ENCODE data around the gene CEND1.

Gene CEND1

GRCh38 chr11:798093-798713 is 8.3 kb upstream of the CEND1 start, which contains the start of gene SLC25A22:
Gene SLC25A22 (minus strand): TSS chr11:798281. CDS start chr11:795006, 3,275 bp downstream.
- peak within 1 kb of the TSS; percentile 90 for H3K27ac Mint-ChIP-seq
- peak; percentile 88 for DNase-seq
- no peaks in the 10 kb centered on the region for H3K27me3 Mint-ChIP-seq
- peaks cover 22% of the 10 kb centered on the region for H3K4me1 Mint-ChIP-seq
- CTCF ChIA-PET = no interaction called here
- no peaks in the 10 kb centered on the region for H3K9me3 Mint-ChIP-seq
- peak within 1 kb of the TSS; percentile 88 for H3K4me3 Mint-ChIP-seq
- peaks cover 12% of the 10 kb centered on the region for H3K36me3 Mint-ChIP-seq

DNA sequence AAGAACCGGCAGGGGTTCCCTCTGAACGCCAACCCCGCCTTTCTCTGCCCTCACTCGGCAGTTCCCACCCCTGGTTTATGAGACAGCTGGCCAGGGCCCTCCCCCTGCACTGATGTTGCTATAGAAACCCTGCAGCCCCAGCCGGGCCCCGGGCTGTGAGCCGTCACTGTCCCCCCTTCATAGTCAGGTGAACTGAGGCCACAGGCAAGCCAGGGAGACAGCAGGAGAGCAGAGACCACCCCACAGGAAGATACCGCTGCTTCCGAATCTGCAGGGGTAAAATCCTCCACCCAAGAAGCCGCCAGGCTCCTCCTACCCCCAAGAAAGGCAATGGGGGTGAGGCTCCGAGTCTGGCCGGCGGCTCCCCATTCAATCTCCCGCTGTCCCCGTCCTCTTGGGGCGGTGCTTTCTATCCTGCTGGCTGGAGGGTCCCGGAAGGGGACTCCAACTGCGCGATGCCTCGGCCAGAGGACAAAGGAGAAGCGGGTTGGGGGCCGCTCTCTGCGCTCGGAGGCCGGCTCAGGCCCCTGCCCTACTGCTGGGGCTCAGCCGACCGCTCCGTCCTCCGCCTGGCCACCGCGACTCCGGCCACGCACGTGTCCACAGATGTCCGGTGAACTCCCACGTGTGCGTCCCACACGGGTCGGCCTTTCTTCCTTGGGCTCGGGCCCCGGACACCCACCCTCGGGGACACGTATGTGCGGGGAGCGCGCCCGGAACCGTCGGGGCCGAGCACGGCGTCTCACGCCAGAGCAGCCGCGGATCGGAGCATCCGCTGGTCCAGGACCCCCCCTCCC is 7.6 kb upstream of the CEND1 start:
- Mint-ChIP-seq H3K4me3 (peak overlapping the region; percentile 88), H3K36me3 (peaks cover 12% of the 10 kb centered on the region), H3K9me3 (no peaks in the 10 kb centered on the region), H3K27me3 (no peaks in the 10 kb centered on the region), H3K4me1 (peaks cover 19% of the 10 kb centered on the region), H3K27ac (peak overlapping the region; percentile 90)
- CTCF ChIA-PET = no interaction called here
- DNase-seq = peak; percentile 83

DNA sequence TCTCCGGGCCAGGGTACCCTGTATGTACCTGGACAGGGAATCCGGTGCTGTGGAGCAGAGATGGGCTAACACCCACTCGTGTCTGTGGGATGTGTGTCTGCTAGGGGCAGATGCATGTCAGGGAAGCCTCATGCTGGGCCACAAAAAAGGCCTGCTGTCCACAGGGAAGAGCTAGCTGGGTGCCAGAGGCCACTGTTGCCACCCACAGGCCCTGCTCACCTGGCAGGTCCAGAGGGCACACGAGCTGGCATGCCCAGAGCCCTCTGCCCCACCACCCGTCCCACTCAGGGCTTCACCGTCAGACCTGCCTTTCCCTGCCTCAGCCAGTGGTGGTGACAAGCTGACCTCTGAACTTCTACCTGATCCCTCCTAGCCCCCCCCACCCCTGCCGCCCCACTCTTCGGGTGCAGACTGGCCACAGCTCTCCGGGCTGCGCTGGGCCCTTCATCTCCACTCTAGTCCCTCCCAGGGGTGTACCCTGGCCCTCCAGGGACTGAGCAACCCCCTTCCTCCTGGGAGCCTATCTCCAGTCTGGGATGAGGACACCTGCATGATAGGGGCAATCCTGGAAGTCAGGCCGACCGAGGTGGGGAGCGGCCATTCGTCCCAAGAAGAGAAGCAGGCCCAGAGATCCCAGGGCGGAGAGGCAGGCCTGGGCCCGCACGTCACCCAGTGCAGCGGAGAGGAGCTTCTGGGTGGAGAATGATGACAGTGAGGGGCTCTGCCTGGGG is 6.8 kb upstream of the CEND1 start:
- Mint-ChIP-seq H3K4me3 (peak overlapping the region; percentile 88), H3K4me1 (peaks cover 19% of the 10 kb centered on the region), H3K27me3 (no peaks in the 10 kb centered on the region), H3K27ac (peak overlapping the region; percentile 90), H3K36me3 (peaks cover 12% of the 10 kb centered on the region), H3K9me3 (no peaks in the 10 kb centered on the region)
- DNase-seq = no peak
- CTCF ChIA-PET = no interaction called here

GRCh38 chr11:795634-796564 is 6.0 kb upstream of the CEND1 start:
- Mint-ChIP-seq H3K4me1 (peaks cover 16% of the 10 kb centered on the region), H3K4me3 (peak overlapping the region; percentile 88)

GRCh38 chr11:794766-795633 is 5.1 kb upstream of the CEND1 start:
- no peaks in the 10 kb centered on the region for H3K27me3 Mint-ChIP-seq
- peaks cover 16% of the 10 kb centered on the region for H3K4me1 Mint-ChIP-seq
- peak overlapping the region; percentile 88 for H3K4me3 Mint-ChIP-seq
- peak overlapping the region; percentile 49 for H3K27ac Mint-ChIP-seq
- CTCF ChIA-PET = no interaction called here
- H3K9me3 Mint-ChIP-seq = no peaks in the 10 kb centered on the region
- peaks cover 12% of the 10 kb centered on the region for H3K36me3 Mint-ChIP-seq
- DNase-seq = no peak

More at GRCh38 chr11:795634-796564, 6.0 kb upstream of the CEND1 start:
- CTCF ChIA-PET = no interaction called here
- DNase-seq = peak; percentile 89
- Mint-ChIP-seq H3K27ac (peak overlapping the region; percentile 90), H3K27me3 (no peaks in the 10 kb centered on the region), H3K9me3 (no peaks in the 10 kb centered on the region), H3K36me3 (peaks cover 14% of the 10 kb centered on the region)

DNA sequence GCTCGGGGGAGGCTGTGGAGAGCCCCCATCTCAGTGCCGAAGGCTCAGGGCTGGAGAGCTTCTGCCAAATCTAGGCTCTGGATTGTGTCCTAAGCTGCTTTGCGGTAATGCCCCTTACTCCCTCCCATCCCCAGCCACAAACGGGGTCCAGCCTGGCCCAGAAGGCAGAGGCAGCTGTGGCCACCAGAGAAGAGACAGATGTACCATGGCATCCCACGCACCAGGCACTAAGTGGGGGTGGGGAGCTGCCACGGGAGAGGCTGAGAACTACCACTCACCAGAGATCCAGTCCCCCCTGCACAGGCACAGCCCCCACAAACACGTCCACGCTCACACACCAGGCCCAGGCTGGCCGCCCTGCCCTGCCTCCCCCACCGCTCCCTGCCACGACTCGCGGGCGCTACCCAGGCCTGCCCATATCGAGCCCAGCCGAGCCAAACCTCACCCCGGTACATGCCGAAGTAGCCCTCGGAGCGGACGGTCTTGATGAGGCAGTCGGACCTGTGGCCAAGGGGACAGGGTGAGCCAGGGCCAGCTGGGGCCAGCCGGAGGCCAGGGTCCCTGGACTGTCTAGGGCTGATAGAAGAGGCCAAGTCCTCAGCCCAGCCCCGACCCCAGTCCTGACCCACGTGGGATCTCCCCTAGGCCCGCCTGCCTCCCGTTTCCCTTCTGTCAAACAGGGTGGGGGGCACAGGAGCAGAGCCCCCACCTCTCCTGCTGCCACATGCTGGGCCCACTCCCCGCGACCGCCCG is 4.3 kb upstream of the CEND1 start:
- DNase-seq = no peak
- Mint-ChIP-seq H3K9me3 (no peaks in the 10 kb centered on the region), H3K4me1 (peaks cover 16% of the 10 kb centered on the region), H3K4me3 (peak overlapping the region; percentile 54), H3K36me3 (peaks cover 10% of the 10 kb centered on the region), H3K27ac (peak overlapping the region; percentile 24), H3K27me3 (peaks cover 6% of the 10 kb centered on the region)
- CTCF ChIA-PET = interaction anchor here (1.2 kb wide), 1 partner anchor 16 kb away, joined by 3 read pairs; no protein-coding TSS in a partner anchor

DNA sequence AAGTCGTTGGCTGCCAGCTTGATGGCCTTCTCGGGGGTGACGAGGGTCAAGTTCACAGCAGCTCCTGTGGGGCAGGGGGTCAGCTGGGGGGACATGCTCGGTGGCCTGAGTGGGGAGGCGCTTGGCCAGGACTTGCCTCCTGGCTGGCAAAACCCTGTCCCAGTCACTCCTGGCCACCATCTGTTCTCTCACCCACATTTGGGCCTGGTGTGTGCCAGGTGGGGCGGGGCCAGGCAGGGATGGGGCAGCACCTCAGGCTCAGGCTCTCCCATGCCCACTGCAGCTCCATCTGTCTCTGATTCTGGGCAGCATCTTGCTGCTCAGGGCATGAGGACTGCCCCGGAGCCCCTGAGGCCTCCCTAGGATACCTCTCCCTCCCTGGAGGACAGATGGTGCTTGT is 3.7 kb upstream of the CEND1 start:
- H3K27me3 Mint-ChIP-seq = peaks cover 7% of the 10 kb centered on the region
- peaks cover 20% of the 10 kb centered on the region for H3K4me1 Mint-ChIP-seq
- no peaks in the 10 kb centered on the region for H3K9me3 Mint-ChIP-seq
- CTCF ChIA-PET = interaction anchor here (1.2 kb wide), 1 partner anchor 15 kb away, joined by 3 read pairs; no protein-coding TSS in a partner anchor
- peak overlapping the region; percentile 41 for H3K4me3 Mint-ChIP-seq
- peaks cover 10% of the 10 kb centered on the region for H3K36me3 Mint-ChIP-seq
- no peak overlapping the region for H3K27ac Mint-ChIP-seq
- DNase-seq = no peak

- CTCF ChIA-PET = interaction anchor here (1.2 kb wide), 1 partner anchor 15 kb away, joined by 3 read pairs; no protein-coding TSS in a partner anchor
- Mint-ChIP-seq H3K36me3 (peaks cover 10% of the 10 kb centered on the region), H3K4me3 (no peak overlapping the region), H3K27me3 (peaks cover 7% of the 10 kb centered on the region), H3K27ac (no peak overlapping the region), H3K9me3 (no peaks in the 10 kb centered on the region), H3K4me1 (peaks cover 21% of the 10 kb centered on the region)
- DNase-seq = no peak
These were observed 3.0 kb upstream of the CEND1 start for GRCh38 chr11:792873-793272.

- Mint-ChIP-seq H3K9me3 (no peaks in the 10 kb centered on the region), H3K27ac (no peak overlapping the region), H3K4me3 (no peak overlapping the region), H3K27me3 (peaks cover 7% of the 10 kb centered on the region), H3K36me3 (peaks cover 10% of the 10 kb centered on the region), H3K4me1 (peaks cover 22% of the 10 kb centered on the region)
- CTCF ChIA-PET = no interaction called here
- DNase-seq = no peak
These were observed 2.6 kb upstream of the CEND1 start for GRCh38 chr11:792535-792821.

DNA sequence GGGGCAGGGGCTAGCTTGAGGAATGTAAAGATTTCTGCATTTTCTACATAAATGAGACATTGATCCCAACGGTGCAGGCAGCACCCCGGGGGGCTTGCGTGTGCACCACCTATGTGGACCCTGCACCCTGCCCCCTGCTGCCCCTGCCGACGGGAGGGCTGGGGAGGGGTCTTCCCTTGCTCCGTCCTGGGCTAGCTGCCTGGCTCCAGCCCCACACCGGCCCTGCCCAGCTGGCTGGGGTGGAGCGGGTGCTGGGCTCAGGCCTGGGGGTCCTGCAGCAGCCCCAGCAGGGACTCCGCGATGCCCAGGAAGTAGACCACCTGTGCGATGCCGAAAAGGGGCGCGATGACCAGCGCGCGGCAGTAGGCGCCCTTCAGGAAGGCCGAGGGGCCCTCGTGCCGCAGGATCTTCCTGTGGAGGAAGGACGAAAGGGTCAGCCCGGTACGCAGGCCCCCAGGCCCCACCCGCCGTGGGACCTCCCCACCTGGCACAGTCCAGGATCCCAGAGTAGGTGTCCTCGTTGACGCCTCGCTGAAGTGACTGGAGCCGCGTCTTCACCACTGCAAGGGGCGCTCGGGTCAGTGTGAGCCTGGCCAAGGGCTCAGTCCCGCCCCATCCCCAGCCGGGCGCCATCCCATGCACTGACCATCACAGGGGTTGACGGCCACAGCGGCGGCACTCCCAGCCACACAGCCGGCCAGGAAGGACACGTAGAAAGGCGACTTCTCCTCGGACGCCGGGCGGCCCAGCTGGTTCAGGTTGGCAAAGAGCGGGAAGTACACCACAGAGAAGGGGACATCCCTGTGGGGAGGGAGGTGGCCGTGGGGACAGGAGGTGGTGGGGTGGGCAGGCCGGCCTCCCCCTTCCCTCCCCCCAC is 2.0 kb upstream of the CEND1 start:
- no peaks in the 10 kb centered on the region for H3K9me3 Mint-ChIP-seq
- CTCF ChIA-PET = no interaction called here
- H3K4me1 Mint-ChIP-seq = peaks cover 19% of the 10 kb centered on the region

GRCh38 chr11:790721-791564 is 1.1 kb upstream of the CEND1 start:
- Mint-ChIP-seq H3K27me3 (peaks cover 7% of the 10 kb centered on the region), H3K9me3 (no peaks in the 10 kb centered on the region), H3K4me1 (peaks cover 14% of the 10 kb centered on the region), H3K4me3 (no peak overlapping the region), H3K27ac (peak overlapping the region; percentile 60), H3K36me3 (peaks cover 10% of the 10 kb centered on the region)
- DNase-seq = no peak
- CTCF ChIA-PET = no interaction called here

More for the DNA sequence above, 2.0 kb upstream of the CEND1 start:
- no peak for DNase-seq
- Mint-ChIP-seq H3K27me3 (peaks cover 7% of the 10 kb centered on the region), H3K36me3 (peaks cover 10% of the 10 kb centered on the region), H3K27ac (no peak overlapping the region), H3K4me3 (no peak overlapping the region)

All from activated naive CD4-positive, alpha-beta T cell treated with anti-CD3 and anti-CD28 coated beads, Interleukin-2, amount 10 ng/mL, durations not matched to agents 7 days and 5 days (primary cell).